ENCODE data around the gene ARHGAP26. TPM values are rescaled to one million over a fixed set of nuclear protein-coding genes. Genes with fewer than 3 reads are reported as not detected.

The ARHGAP26 gene
- total RNA-seq, 4 donors from 2014 or later: 22.3 to 40.7 (median 28.2) TPM

DNA sequence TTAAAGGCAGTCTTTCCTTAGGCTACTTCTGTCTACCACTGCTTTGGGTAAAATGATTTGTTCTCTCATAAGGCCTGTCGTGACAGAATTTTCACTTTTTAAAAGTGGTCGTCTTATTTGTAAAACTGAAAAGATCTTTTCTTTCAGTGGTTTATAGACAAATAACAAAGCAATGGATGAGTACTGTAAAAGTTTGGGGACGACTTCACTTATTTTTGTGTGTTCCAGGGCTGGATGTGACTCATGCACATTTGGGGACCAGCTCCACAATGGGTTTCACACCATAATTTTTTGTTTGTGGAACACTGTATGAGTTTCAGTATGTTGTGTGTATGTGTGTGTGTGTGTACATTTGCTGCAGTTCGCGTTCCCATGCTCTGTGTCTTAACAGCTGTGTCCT is 53.6 kb downstream of the ARHGAP26 start:
- Histone ChIP-seq H3K4me3 (no peak overlapping the region), H3K4me1 (peaks cover 58 to 77% (median 70%) of the 10 kb centered on the region in 4 donors), H3K27me3 (no peaks in the 10 kb centered on the region), H3K9me3 (peaks cover 0 to 6% (median 0%) of the 10 kb centered on the region in 4 donors), H3K27ac (replicated peaks in 1 of 4) (no peak overlapping the region), H3K36me3 (no peaks in the 10 kb centered on the region)
- intact Hi-C loops (cut with DNase I): no loop called here
- WGBS: 79% methylated on average over 5 of the region's 5 CpGs
- DNase-seq (ENCODE audit: extremely low spot score): no peak
- TF ChIP-seq, protein P1, sequence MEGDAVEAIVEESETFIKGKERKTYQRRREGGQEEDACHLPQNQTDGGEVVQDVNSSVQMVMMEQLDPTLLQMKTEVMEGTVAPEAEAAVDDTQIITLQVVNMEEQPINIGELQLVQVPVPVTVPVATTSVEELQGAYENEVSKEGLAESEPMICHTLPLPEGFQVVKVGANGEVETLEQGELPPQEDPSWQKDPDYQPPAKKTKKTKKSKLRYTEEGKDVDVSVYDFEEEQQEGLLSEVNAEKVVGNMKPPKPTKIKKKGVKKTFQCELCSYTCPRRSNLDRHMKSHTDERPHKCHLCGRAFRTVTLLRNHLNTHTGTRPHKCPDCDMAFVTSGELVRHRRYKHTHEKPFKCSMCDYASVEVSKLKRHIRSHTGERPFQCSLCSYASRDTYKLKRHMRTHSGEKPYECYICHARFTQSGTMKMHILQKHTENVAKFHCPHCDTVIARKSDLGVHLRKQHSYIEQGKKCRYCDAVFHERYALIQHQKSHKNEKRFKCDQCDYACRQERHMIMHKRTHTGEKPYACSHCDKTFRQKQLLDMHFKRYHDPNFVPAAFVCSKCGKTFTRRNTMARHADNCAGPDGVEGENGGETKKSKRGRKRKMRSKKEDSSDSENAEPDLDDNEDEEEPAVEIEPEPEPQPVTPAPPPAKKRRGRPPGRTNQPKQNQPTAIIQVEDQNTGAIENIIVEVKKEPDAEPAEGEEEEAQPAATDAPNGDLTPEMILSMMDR (IDR thresholded peaks at IDR 0.05): no peak
- TF ChIP-seq POLR2A (IDR thresholded peaks at IDR 0.05; ENCODE audit: low read depth): no peak
- no peak for TF ChIP-seq POLR2AphosphoS5 (IDR thresholded peaks at IDR 0.05)
- TF ChIP-seq EP300 (IDR thresholded peaks at IDR 0.05): no peak

DNA sequence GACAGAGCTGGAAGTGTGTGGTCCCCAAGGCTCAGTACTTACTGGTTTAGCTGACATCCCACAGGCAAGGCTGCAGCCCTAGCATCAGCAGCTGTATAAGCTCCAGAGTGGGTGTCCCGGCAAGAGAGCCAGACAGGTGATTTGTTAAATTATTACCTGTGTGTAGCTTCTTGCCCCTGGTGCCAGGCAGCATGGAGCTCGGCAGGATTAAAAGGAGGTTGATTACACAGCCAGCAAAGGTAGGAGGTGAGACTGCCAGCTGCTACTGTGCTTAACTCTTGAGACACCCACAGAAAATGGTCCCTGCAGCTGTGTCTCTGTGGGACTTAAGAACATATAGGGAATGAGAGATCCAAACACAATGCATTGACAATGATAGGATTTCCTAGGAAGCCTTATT is 54.2 kb downstream of the ARHGAP26 start:
- Histone ChIP-seq H3K4me3 (no peak overlapping the region), H3K27ac (replicated peaks in 1 of 4) (peak overlapping the region in 2 of 4 donors; percentile 45 to 69), H3K36me3 (no peaks in the 10 kb centered on the region), H3K27me3 (no peaks in the 10 kb centered on the region), H3K9me3 (peaks cover 0 to 6% (median 0%) of the 10 kb centered on the region in 4 donors), H3K4me1 (peaks cover 58 to 77% (median 69%) of the 10 kb centered on the region in 4 donors)
- intact Hi-C loops (cut with DNase I): no loop called here
- DNase-seq (ENCODE audit: extremely low spot score): no peak
- 79% methylated on average over 2 of the region's 2 CpGs for WGBS
- no peak for TF ChIP-seq POLR2A (IDR thresholded peaks at IDR 0.05; ENCODE audit: low read depth)

DNA sequence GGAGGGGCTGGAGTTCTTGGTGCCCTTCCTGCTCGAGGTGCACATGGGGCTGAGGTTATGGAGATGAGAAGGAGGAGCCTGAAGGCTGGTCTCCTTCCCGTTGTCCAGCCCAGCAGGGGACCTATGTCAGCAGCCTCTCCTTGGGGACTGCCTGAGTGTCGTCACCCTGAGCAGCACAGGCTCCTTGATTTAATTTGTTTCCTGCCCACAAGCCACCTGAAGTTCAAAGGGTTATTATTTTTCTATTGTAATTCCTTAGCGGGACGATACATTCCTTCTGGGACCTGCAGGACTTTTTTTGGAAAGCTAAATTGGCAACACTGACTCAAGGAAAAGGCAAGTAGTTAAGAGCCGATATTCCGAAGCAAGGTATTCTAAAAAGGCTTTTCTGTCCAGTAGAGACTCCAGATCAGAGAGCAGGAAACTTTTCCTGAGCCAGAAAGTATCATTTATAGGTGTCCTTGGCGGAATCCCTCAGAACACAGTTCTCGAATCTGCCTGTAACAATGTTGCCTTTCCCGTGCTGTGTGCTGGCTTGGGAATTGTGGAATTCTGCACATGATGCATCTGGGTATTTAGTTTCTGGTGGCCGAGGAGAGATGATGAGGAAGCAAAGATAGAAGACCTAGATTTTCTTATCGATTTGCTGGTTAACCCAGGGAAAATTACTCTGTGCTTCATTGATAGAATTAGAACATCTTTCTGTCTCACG is 55.4 kb downstream of the ARHGAP26 start:
- TF ChIP-seq POLR2AphosphoS5 (IDR thresholded peaks at IDR 0.05): peak in 1 of 2 donors; percentile 24
- TF ChIP-seq POLR2A (IDR thresholded peaks at IDR 0.05; ENCODE audit: low read depth): no peak
- TF ChIP-seq EP300 (IDR thresholded peaks at IDR 0.05): no peak
- TF ChIP-seq, protein P1 (IDR thresholded peaks at IDR 0.05): no peak
- Histone ChIP-seq H3K4me1 (peaks cover 68 to 87% (median 76%) of the 10 kb centered on the region in 4 donors), H3K27me3 (no peaks in the 10 kb centered on the region), H3K36me3 (no peaks in the 10 kb centered on the region), H3K9me3 (peaks cover 0 to 6% (median 0%) of the 10 kb centered on the region in 4 donors), H3K27ac (replicated peaks in 1 of 4) (peak overlapping the region; percentile 45 to 69 (median 59)), H3K4me3 (peak overlapping the region; percentile 23 to 28 (median 27))
- DNase-seq (ENCODE audit: extremely low spot score): no peak
- intact Hi-C loops (cut with DNase I): no loop called here
- 32% methylated on average over 13 of the region's 13 CpGs for WGBS

DNA sequence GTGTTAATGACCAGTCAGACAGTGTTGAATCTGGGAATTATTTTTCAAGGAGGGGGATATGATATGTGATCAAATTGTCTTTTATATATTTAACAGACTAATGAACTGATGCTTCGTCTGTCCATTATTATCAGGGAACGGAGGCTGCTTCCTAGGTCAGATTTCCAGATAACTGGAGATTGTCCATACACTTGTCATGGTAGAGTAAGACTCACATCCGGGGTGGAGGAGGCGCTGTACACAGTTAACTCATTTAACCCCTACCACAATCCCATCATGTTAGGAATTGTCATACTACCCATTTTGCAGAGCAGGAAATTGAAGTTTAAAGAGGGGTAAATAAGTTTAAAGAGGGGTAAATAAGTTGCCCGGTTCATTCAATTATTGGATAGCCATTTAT is 55.9 kb downstream of the ARHGAP26 start:
- Histone ChIP-seq H3K36me3 (no peaks in the 10 kb centered on the region), H3K27ac (replicated peaks in 1 of 4) (peak overlapping the region; percentile 45 to 69 (median 59)), H3K27me3 (no peaks in the 10 kb centered on the region), H3K4me1 (peaks cover 70 to 93% (median 81%) of the 10 kb centered on the region in 4 donors), H3K4me3 (no peak overlapping the region), H3K9me3 (peaks cover 0 to 6% (median 0%) of the 10 kb centered on the region in 4 donors)
- no peak for DNase-seq (ENCODE audit: extremely low spot score)
- TF ChIP-seq EP300 (IDR thresholded peaks at IDR 0.05): no peak
- TF ChIP-seq, protein P1 (IDR thresholded peaks at IDR 0.05): no peak
- TF ChIP-seq POLR2AphosphoS5 (IDR thresholded peaks at IDR 0.05): no peak
- no peak for TF ChIP-seq POLR2A (IDR thresholded peaks at IDR 0.05; ENCODE audit: low read depth)
- 56% methylated on average over 5 of the region's 5 CpGs for WGBS
- intact Hi-C loops (cut with DNase I): no loop called here

DNA sequence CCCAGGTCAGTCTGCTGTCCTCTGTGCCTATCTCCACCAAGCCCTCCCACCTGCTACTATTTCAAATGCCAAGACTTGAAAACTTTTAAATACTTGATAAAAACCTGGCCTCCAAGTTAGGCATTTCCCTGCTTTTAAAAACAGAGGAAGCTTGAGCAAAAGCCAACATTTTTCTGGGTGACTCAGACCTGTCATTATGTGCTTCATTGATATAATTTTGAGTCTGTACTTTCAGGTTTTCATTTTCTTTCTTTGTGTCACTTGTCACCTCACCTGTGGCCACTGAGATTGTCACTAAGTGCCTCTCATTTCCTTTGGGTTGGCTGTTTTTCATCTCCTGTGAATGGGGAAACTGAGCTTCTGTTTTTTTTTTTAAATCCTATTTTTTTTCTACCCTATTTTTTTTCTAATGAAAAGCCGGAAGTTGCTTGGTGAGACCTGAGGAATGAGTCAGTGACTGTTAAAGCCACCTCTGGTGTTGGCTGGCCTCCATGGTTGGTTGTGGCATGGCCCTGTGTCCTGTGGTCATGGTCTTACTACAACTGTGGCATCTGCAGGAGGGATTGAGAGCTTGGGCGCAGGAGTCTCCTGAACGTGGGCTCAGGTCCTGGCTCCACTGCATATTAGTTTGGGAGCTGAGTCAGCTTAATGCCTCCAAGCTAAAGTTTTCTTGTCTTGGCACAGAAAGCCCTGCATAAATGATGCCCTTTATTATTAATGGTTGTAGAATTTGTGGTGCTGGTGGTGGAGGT is 56.7 kb downstream of the ARHGAP26 start:
- intact Hi-C loops (cut with DNase I): no loop called here
- Histone ChIP-seq H3K27me3 (no peaks in the 10 kb centered on the region), H3K9me3 (no peaks in the 10 kb centered on the region), H3K4me3 (no peak overlapping the region), H3K4me1 (peaks cover 66 to 98% (median 82%) of the 10 kb centered on the region in 4 donors), H3K36me3 (no peaks in the 10 kb centered on the region), H3K27ac (replicated peaks in 1 of 4) (peak overlapping the region; percentile 45 to 69 (median 59))
- no peak for TF ChIP-seq EP300 (IDR thresholded peaks at IDR 0.05)
- TF ChIP-seq, protein P1 (IDR thresholded peaks at IDR 0.05): no peak
- no peak for TF ChIP-seq POLR2A (IDR thresholded peaks at IDR 0.05; ENCODE audit: low read depth)
- TF ChIP-seq POLR2AphosphoS5 (IDR thresholded peaks at IDR 0.05): peak; percentile 11 to 21
- WGBS: 60% methylated on average over 3 of the region's 3 CpGs
- no peak for DNase-seq (ENCODE audit: extremely low spot score)
